Measurements from ENCODE around the gene GFER. TPM values are rescaled to one million over a fixed set of nuclear protein-coding genes. Genes with fewer than 3 reads are reported as not detected.

GFER gene
- total and polyA plus RNA-seq, 2 experiments from 2014 or later, result 16.4 to 31.0 TPM

DNA sequence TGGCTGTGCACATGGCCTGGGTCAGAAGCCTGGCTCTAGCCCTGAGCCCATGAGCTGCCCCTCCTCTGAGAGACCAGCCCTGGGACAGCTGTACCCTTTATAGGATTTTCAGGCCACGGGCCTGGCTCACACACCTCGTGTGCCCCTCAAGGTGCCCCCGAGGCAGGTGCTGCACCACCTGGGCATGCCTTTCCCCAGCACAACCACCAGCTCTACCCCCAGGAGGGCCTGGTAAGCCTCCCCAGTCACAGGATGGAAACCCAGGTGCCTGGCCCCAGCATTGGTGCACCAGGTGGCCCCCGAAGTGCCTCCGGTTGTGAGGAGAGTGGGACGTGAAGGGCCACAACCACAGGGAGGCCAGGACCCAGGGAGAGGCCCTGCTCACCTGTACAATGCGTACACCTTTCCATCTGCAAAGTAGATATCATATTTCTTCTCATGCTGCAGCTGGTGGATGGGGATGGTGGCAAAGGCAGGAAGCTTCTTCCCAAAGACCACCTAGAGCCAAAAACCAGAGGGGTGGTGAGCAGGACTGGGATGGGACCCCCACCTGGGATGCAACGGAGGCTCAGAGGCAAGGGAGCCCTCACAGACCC, 19.3 kb downstream of the GFER start:
- Histone ChIP-seq H3K79me2 (ENCODE audit: insufficient read depth) (peaks cover 83% of the 10 kb centered on the region), H2AFZ (no peak overlapping the region), H3K4me2 (ENCODE audit: unreplicated experiment) (no peak overlapping the region), H3K27ac (no peak overlapping the region), H3K4me1 (ENCODE audit: insufficient read depth) (peaks cover 14% of the 10 kb centered on the region), H4K20me1 (ENCODE audit: insufficient read depth) (peaks cover 11% of the 10 kb centered on the region; the same call in 1 of the 2 replicates), H3K27me3 (replicated peaks; ENCODE audit: insufficient read depth) (no peaks in the 10 kb centered on the region), H3K36me3 (ENCODE audit: low read depth) (peaks cover 16% of the 10 kb centered on the region), H3K9ac (no peak overlapping the region), H3F3A (ENCODE audit: insufficient read depth) (peaks cover 15% of the 10 kb centered on the region), H3K9me2 (ENCODE audit: insufficient read depth) (no peaks in the 10 kb centered on the region), H3K9me3 (ENCODE audit: low read depth) (no peaks in the 10 kb centered on the region), H3K4me3 (no peak overlapping the region)
- DNase-seq, result no peak
- in situ Hi-C loops (cut with MboI), result no loop called here
- TF ChIP-seq EZH2 (IDR thresholded peaks at IDR 0.05; ENCODE audit: insufficient read depth, poor library complexity, severe bottlenecking) (no peak), EZH2phosphoT487 (IDR thresholded peaks at IDR 0.05; ENCODE audit: insufficient read depth, low read depth) (no peak)
- WGBS, 2 experiments (ENCODE audit: low coverage in 1 of 2, low lambda C conversion rate in 2 of 2, missing lambda C conversion rate in 2 of 2), result 70 to 79% methylated on average over 8 of the region's 8 CpGs

DNA sequence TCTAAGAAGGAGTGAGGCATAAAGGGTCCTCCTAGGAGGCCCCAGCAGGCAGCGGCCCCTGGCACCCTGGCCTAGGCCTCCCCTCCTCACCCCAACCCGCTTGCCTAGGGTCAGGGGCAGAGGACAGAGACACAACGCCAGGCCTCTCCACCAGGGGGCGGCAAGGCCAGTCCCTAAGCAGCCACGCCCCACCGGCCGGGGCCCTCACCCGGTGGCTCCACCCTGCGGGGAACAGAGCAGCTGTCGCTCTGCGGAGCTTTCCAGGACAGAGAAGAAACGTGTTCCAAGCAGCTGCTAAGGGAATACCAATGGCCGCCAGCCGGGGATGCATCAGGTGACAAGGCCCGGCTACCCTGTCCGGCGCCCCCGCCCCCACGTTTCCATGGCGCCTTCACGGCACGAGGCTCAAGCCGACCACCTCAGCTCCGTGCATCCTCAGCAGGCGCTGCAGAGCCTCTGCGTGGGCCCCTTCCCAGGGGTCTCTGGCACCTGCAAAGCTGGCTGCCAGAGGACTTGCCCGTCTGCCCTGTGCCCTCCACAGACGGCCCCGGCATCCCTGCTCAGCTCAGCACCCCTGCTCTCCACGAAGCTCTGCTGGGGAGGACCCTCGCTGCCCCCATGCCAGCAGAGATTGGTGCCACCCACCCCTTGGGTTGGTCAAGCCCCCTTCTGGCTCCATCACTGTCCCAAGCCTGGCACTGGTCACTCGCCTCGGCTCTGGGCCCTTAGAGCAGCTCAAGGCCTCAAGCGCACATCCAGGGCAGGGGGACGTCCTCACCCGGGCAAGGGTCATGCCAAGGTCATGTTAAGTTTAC, 20.0 kb downstream of the GFER start:
- Histone ChIP-seq H3K79me2 (ENCODE audit: insufficient read depth) (peaks cover 90% of the 10 kb centered on the region), H3K4me1 (ENCODE audit: insufficient read depth) (peaks cover 13% of the 10 kb centered on the region), H3K4me2 (ENCODE audit: unreplicated experiment) (peak overlapping the region; percentile 7), H3K27me3 (replicated peaks; ENCODE audit: insufficient read depth) (no peaks in the 10 kb centered on the region), H3K4me3 (no peak overlapping the region), H3K36me3 (ENCODE audit: low read depth) (peaks cover 16% of the 10 kb centered on the region; the same call in 1 of the 2 replicates), H3K9me3 (ENCODE audit: low read depth) (no peaks in the 10 kb centered on the region), H3K9me2 (ENCODE audit: insufficient read depth) (no peaks in the 10 kb centered on the region), H3K27ac (no peak overlapping the region), H2AFZ (no peak overlapping the region), H3F3A (ENCODE audit: insufficient read depth) (peaks cover 17% of the 10 kb centered on the region), H4K20me1 (ENCODE audit: insufficient read depth) (peaks cover 11% of the 10 kb centered on the region; the same call in 1 of the 2 replicates), H3K9ac (peak overlapping the region; percentile 27; the same call in 1 of the 2 replicates)
- WGBS, 2 experiments (ENCODE audit: low coverage in 1 of 2, low lambda C conversion rate in 2 of 2, missing lambda C conversion rate in 2 of 2), result 35 to 37% methylated on average over 27 to 35 of the region's 36 CpGs
- peak; percentile 94 for DNase-seq
- TF ChIP-seq EZH2 (IDR thresholded peaks at IDR 0.05; ENCODE audit: insufficient read depth, poor library complexity, severe bottlenecking) (no peak), EZH2phosphoT487 (IDR thresholded peaks at IDR 0.05; ENCODE audit: insufficient read depth, low read depth) (no peak)
- in situ Hi-C loops (cut with MboI), result no loop called here

DNA sequence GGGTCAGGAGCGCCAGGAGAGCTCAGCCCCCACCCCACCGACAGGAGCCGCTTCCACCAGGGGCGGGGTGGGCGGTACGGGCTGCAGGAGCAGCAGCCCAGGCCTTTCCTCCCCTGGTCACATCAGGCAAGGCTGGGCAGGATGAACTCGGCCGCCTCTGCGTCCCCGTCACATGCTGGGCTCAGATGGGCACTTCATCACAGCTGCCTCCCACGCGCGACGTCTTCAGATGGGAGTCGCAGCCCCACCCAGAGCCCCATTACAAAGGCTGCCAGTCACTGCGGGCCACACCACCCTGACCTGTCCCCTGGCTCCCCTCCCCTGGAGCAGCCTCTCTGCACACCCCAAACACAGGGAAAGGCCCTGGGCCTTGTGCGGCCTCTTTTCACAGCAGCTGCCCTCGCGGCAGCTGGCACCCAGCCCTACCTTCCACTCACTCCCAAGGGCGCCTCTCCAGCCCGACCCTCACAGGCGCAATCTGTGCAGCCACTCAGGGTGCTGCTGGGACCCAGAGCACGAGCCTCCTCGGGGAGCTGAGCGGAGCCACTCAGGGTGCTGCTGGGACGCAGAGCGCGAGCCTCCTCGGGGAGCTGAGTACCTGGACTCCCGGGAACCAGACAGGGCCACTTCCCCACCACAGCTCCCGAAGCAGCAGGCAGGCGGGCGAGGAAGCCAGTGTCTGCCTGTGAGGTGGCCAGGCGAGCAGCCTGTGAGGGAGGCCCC, 21.0 kb downstream of the GFER start:
- Histone ChIP-seq H3K4me3 (no peak overlapping the region), H3K27ac (no peak overlapping the region), H3K9ac (no peak overlapping the region), H3K27me3 (replicated peaks; ENCODE audit: insufficient read depth) (no peaks in the 10 kb centered on the region), H3F3A (ENCODE audit: insufficient read depth) (peaks cover 17% of the 10 kb centered on the region), H2AFZ (no peak overlapping the region), H3K36me3 (ENCODE audit: low read depth) (peaks cover 12% of the 10 kb centered on the region; the same call in 1 of the 2 replicates), H3K4me2 (ENCODE audit: unreplicated experiment) (no peak overlapping the region), H4K20me1 (ENCODE audit: insufficient read depth) (peaks cover 11% of the 10 kb centered on the region; the same call in 1 of the 2 replicates), H3K9me3 (ENCODE audit: low read depth) (no peaks in the 10 kb centered on the region), H3K4me1 (ENCODE audit: insufficient read depth) (peaks cover 13% of the 10 kb centered on the region), H3K9me2 (ENCODE audit: insufficient read depth) (no peaks in the 10 kb centered on the region), H3K79me2 (ENCODE audit: insufficient read depth) (peaks cover 93% of the 10 kb centered on the region)
- TF ChIP-seq EZH2 (IDR thresholded peaks at IDR 0.05; ENCODE audit: insufficient read depth, poor library complexity, severe bottlenecking) (no peak), EZH2phosphoT487 (IDR thresholded peaks at IDR 0.05; ENCODE audit: insufficient read depth, low read depth) (no peak)
- 80 to 85% methylated on average over 28 to 34 of the region's 34 CpGs for WGBS, 2 experiments (ENCODE audit: low coverage in 1 of 2, low lambda C conversion rate in 2 of 2, missing lambda C conversion rate in 2 of 2)
- in situ Hi-C loops (cut with MboI), result no loop called here
- peak; percentile 27 for DNase-seq

DNA sequence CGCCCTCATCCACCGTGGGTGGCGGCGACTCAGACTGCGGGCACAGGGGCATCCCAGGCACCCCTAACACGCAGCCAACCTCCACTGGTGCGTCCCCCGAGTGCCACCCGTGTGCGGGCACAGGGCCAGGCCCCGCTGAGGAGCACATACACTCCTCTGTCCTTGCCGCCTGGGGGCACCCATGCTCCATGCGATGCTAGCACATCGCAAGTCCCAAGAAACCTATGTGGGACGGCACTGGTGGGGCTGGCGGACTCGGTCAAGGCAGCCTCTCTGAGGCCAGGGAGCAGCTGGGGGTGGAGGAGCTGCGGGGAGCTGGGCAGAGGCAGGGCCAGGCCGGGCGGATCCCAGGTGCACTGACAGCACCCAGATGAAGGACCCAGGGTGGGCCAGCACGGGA, 21.7 kb downstream of the GFER start:
- Histone ChIP-seq H3K27ac (no peak overlapping the region), H3K4me3 (no peak overlapping the region), H2AFZ (no peak overlapping the region), H3F3A (ENCODE audit: insufficient read depth) (peaks cover 17% of the 10 kb centered on the region), H3K9me2 (ENCODE audit: insufficient read depth) (no peaks in the 10 kb centered on the region), H3K4me1 (ENCODE audit: insufficient read depth) (peaks cover 19% of the 10 kb centered on the region), H3K79me2 (ENCODE audit: insufficient read depth) (peaks cover 95% of the 10 kb centered on the region), H3K4me2 (ENCODE audit: unreplicated experiment) (no peak overlapping the region), H3K36me3 (ENCODE audit: low read depth) (peaks cover 12% of the 10 kb centered on the region; the same call in 1 of the 2 replicates), H3K9me3 (ENCODE audit: low read depth) (no peaks in the 10 kb centered on the region), H3K9ac (peak overlapping the region; percentile 22; the same call in 1 of the 2 replicates), H3K27me3 (replicated peaks; ENCODE audit: insufficient read depth) (no peaks in the 10 kb centered on the region), H4K20me1 (ENCODE audit: insufficient read depth) (peaks cover 11% of the 10 kb centered on the region; the same call in 1 of the 2 replicates)
- DNase-seq, result no peak
- in situ Hi-C loops (cut with MboI), result no loop called here
- no peak for TF ChIP-seq EZH2 (IDR thresholded peaks at IDR 0.05; ENCODE audit: insufficient read depth, poor library complexity, severe bottlenecking)
- no peak for TF ChIP-seq EZH2phosphoT487 (IDR thresholded peaks at IDR 0.05; ENCODE audit: insufficient read depth, low read depth)
- 83 to 89% methylated on average over 20 to 21 of the region's 21 CpGs for WGBS, 2 experiments (ENCODE audit: low coverage in 1 of 2, low lambda C conversion rate in 2 of 2, missing lambda C conversion rate in 2 of 2)
